ENCODE data around the gene CD200R1. TPM values are rescaled to one million over a fixed set of nuclear protein-coding genes. Genes with fewer than 3 reads are reported as not detected.

The CD200R1 gene
- total and polyA plus RNA-seq, 2 of the 13 experiments (the other 11 are each of a cell fraction or from before 2014, with no cell fraction given): 0.04 TPM; not detected in 1

GRCh38 chr3:112990672-112991602, 16.0 kb upstream of the CD200R1 start, which contains the start of gene GTPBP8 (continued):
- TF ChIP-seq, protein P1, sequence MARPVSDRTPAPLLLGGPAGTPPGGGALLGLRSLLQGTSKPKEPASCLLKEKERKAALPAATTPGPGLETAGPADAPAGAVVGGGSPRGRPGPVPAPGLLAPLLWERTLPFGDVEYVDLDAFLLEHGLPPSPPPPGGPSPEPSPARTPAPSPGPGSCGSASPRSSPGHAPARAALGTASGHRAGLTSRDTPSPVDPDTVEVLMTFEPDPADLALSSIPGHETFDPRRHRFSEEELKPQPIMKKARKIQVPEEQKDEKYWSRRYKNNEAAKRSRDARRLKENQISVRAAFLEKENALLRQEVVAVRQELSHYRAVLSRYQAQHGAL (CRISPR knock-in tag; IDR thresholded peaks at IDR 0.05; ENCODE audit: not compliant biosample characterization): peak; percentile 85
- TF ChIP-seq ZKSCAN8 (CRISPR knock-in tag; IDR thresholded peaks at IDR 0.05; ENCODE audit: borderline replicate concordance): no peak
- no peak for TF ChIP-seq ZNF468 (CRISPR knock-in tag; IDR thresholded peaks at IDR 0.05)
- TF ChIP-seq, protein P2, sequence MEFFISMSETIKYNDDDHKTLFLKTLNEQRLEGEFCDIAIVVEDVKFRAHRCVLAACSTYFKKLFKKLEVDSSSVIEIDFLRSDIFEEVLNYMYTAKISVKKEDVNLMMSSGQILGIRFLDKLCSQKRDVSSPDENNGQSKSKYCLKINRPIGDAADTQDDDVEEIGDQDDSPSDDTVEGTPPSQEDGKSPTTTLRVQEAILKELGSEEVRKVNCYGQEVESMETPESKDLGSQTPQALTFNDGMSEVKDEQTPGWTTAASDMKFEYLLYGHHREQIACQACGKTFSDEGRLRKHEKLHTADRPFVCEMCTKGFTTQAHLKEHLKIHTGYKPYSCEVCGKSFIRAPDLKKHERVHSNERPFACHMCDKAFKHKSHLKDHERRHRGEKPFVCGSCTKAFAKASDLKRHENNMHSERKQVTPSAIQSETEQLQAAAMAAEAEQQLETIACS (CRISPR knock-in tag; IDR thresholded peaks at IDR 0.05): peak; percentile 56; the same call in 1 of the 2 replicates
- no peak for TF ChIP-seq HMGXB3 (CRISPR knock-in tag; IDR thresholded peaks at IDR 0.05; ENCODE audit: borderline replicate concordance)
- no peak for TF ChIP-seq ADNP (CRISPR knock-in tag; IDR thresholded peaks at IDR 0.05)
- TF ChIP-seq GFI1 (CRISPR knock-in tag; IDR thresholded peaks at IDR 0.05; ENCODE audit: borderline replicate concordance): peak; percentile 38; the same call in 1 of the 2 replicates
- 0 out of 2 replicates have a peak, but pooled peaks have one; percentile 18 for TF ChIP-seq GZF1 (CRISPR knock-in tag; IDR thresholded peaks at IDR 0.05)
- no peak for TF ChIP-seq SMARCC2 (IDR thresholded peaks at IDR 0.05)
- TF ChIP-seq RBM22 (optimal IDR thresholded peaks at IDR 0.05; ENCODE audit: low read length): peak; percentile 64
- no peak; the same call in 1 of the 2 replicates for TF ChIP-seq ZSCAN12 (CRISPR knock-in tag; IDR thresholded peaks at IDR 0.05)
- no peak for TF ChIP-seq ZKSCAN5 (CRISPR knock-in tag; IDR thresholded peaks at IDR 0.05)
- TF ChIP-seq ZNF441 (CRISPR knock-in tag; IDR thresholded peaks at IDR 0.05; ENCODE audit: borderline replicate concordance): 0 out of 2 replicates have a peak, but pooled peaks have one; percentile 64
- no peak for TF ChIP-seq STAG1 (CRISPR knock-in tag; IDR thresholded peaks at IDR 0.05)
- TF ChIP-seq HNRNPUL1 (IDR thresholded peaks at IDR 0.05; ENCODE audit: low read depth, low read length): no peak
- TF ChIP-seq ZNF777 (CRISPR knock-in tag; IDR thresholded peaks at IDR 0.05): peak; percentile 56; the same call in 1 of the 2 replicates
- TF ChIP-seq, protein P3, sequence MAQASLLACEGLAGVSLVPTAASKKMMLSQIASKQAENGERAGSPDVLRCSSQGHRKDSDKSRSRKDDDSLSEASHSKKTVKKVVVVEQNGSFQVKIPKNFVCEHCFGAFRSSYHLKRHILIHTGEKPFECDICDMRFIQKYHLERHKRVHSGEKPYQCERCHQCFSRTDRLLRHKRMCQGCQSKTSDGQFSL (CRISPR knock-in tag; IDR thresholded peaks at IDR 0.05): no peak
- TF ChIP-seq ZNF282 (IDR thresholded peaks at IDR 0.05; ENCODE audit: partially characterized antibody): no peak
- TF ChIP-seq ZBTB44 (CRISPR knock-in tag; IDR thresholded peaks at IDR 0.05): no peak
- TF ChIP-seq ZNF496 (CRISPR knock-in tag; IDR thresholded peaks at IDR 0.05; ENCODE audit: insufficient replicate concordance): no peak

Data from HepG2 (cell line).